ENCODE measurements around the gene CBFB. TPM values are rescaled to one million over a fixed set of nuclear protein-coding genes. Genes with fewer than 3 reads are reported as not detected.

Gene CBFB
- total and polyA plus RNA-seq, 9 of the 15 experiments (the other 6 are each of a cell fraction or from before 2014, with no cell fraction given) = 22.0 to 112 (median 66.5) TPM

- TF ChIP-seq ATF4 (CRISPR knock-in tag; IDR thresholded peaks at IDR 0.05) = peak; percentile 45; the same call in 1 of the 2 replicates
- peak; percentile 81; the same call in 1 of the 2 replicates for TF ChIP-seq CHCHD3 (CRISPR knock-in tag; IDR thresholded peaks at IDR 0.05)
- TF ChIP-seq NBN (IDR thresholded peaks at IDR 0.05; ENCODE audit: low read depth) = 0 out of 2 replicates have a peak, but pooled peaks have one; percentile 64
- TF ChIP-seq HEY1 (CRISPR knock-in tag; IDR thresholded peaks at IDR 0.05; ENCODE audit: borderline replicate concordance) = no peak
- TF ChIP-seq, protein P1, sequence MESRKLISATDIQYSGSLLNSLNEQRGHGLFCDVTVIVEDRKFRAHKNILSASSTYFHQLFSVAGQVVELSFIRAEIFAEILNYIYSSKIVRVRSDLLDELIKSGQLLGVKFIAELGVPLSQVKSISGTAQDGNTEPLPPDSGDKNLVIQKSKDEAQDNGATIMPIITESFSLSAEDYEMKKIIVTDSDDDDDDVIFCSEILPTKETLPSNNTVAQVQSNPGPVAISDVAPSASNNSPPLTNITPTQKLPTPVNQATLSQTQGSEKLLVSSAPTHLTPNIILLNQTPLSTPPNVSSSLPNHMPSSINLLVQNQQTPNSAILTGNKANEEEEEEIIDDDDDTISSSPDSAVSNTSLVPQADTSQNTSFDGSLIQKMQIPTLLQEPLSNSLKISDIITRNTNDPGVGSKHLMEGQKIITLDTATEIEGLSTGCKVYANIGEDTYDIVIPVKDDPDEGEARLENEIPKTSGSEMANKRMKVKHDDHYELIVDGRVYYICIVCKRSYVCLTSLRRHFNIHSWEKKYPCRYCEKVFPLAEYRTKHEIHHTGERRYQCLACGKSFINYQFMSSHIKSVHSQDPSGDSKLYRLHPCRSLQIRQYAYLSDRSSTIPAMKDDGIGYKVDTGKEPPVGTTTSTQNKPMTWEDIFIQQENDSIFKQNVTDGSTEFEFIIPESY (CRISPR knock-in tag; IDR thresholded peaks at IDR 0.05) = peak; percentile 79
- no peak for TF ChIP-seq POLR3G (IDR thresholded peaks at IDR 0.05; ENCODE audit: extremely low read depth, insufficient read length, insufficient replicate concordance)
- TF ChIP-seq ZNF75A (CRISPR knock-in tag; IDR thresholded peaks at IDR 0.05) = no peak
- TF ChIP-seq SMC3 (conservative IDR thresholded peaks at IDR 0.05; ENCODE audit: insufficient read depth, low read depth, low read length) = no peak
- TF ChIP-seq, protein P2, sequence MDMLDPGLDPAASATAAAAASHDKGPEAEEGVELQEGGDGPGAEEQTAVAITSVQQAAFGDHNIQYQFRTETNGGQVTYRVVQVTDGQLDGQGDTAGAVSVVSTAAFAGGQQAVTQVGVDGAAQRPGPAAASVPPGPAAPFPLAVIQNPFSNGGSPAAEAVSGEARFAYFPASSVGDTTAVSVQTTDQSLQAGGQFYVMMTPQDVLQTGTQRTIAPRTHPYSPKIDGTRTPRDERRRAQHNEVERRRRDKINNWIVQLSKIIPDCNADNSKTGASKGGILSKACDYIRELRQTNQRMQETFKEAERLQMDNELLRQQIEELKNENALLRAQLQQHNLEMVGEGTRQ (CRISPR knock-in tag; IDR thresholded peaks at IDR 0.05) = no peak
- TF ChIP-seq MCM7 (IDR thresholded peaks at IDR 0.05) = no peak
- peak; percentile 87 for TF ChIP-seq POLR2AphosphoS5 (IDR thresholded peaks at IDR 0.05; ENCODE audit: control insufficient read depth, insufficient read depth, low read depth, low read length)
- TF ChIP-seq GABPA (tag; conservative IDR thresholded peaks at IDR 0.05; ENCODE audit: low read depth) = peak; percentile 80
- TF ChIP-seq SIN3B (IDR thresholded peaks at IDR 0.05; ENCODE audit: low read depth) = peak; percentile 36; the same call in 1 of the 2 replicates
- no peak for TF ChIP-seq RUNX1 (IDR thresholded peaks at IDR 0.05; ENCODE audit: low read depth)
- peak; percentile 82; the same call in 1 of the 2 replicates for TF ChIP-seq GATAD2A (IDR thresholded peaks at IDR 0.05)
- no peak for TF ChIP-seq KLF16 (IDR thresholded peaks at IDR 0.05)
- no peak for TF ChIP-seq SPI1 (IDR thresholded peaks at IDR 0.05; ENCODE audit: borderline replicate concordance, low read depth, low read length)
- TF ChIP-seq ZNF140 (CRISPR knock-in tag; IDR thresholded peaks at IDR 0.05) = no peak
- TF ChIP-seq NFATC3 (IDR thresholded peaks at IDR 0.05) = no peak
- TF ChIP-seq MAFG (tag; conservative IDR thresholded peaks at IDR 0.05) = no peak
- no peak; the same call in 1 of the 2 replicates for TF ChIP-seq ZNF12 (CRISPR knock-in tag; IDR thresholded peaks at IDR 0.05)
- peak; percentile 54; the same call in 1 of the 2 replicates for TF ChIP-seq ZNF347 (CRISPR knock-in tag; IDR thresholded peaks at IDR 0.05; ENCODE audit: low read depth)
- no peak for TF ChIP-seq EWSR1 (IDR thresholded peaks at IDR 0.05; ENCODE audit: borderline replicate concordance, low read depth, partially characterized antibody)
- no peak for TF ChIP-seq E2F3 (CRISPR knock-in tag; IDR thresholded peaks at IDR 0.05)
- TF ChIP-seq MXI1 (IDR thresholded peaks at IDR 0.05; ENCODE audit: low read depth, low read length) = no peak
- peak; percentile 46 for TF ChIP-seq SAP30 (IDR thresholded peaks at IDR 0.05; ENCODE audit: borderline replicate concordance, insufficient read depth, low read depth, low read length, poor library complexity, severe bottlenecking)
- TF ChIP-seq ZFPM2 (CRISPR knock-in tag; IDR thresholded peaks at IDR 0.05) = no peak
Observed at GRCh38 chr16:67028696-67029253, at the start of gene CBFB (continued).
